Activated T-cell treated with anti-CD3 and anti-CD28 coated beads for 4 hours (primary cell): ENCODE data around the gene SPDYE2B.
"Not testable (repeated sequence)": the region's sequence is repeated elsewhere in the genome, so short reads cannot be mapped to it uniquely, and the experiment has no call there.

Source experiments
- DNase-seq: peaks from one replicate; pipeline ENCODE4 v3.0.0-alpha.2; 2020

The SPDYE2B gene, protein sequence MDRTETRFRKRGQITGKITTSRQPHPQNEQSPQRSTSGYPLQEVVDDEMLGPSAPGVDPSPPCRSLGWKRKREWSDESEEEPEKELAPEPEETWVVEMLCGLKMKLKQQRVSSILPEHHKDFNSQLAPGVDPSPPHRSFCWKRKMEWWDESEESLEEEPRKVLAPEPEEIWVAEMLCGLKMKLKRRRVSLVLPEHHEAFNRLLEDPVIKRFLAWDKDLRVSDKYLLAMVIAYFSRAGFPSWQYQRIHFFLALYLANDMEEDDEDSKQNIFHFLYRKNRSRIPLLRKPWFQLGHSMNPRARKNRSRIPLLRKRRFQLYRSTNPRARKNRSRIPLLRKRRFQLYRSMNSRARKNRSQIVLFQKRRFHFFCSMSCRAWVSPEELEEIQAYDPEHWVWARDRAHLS

DNA sequence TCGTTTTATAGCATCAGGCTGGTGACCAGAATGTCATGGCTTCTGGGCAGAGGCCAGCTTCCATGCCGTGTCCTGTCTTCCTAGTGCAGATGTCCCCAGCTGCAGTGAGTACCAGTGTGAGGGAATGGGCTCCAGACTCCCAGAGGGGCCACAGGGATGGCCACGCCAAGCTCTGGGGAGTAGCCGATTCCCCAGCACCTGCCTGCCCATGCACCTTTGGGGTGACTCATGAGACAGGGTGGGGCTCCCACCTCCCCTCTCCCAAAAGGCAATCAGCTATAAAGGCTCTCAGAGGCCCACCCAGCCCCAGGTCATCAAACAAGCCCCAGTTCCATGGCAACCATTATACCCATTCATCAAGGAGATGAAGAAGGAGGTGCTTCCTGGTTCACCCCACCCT lies at the start of gene SPDYE2B:
TSS of gene SPDYE2B (plus strand) at position 396 of the 400 bp plus-strand sequence. CDS start 2,030 bp downstream, outside the sequence.
- not testable (repeated sequence) for DNase-seq

DNA sequence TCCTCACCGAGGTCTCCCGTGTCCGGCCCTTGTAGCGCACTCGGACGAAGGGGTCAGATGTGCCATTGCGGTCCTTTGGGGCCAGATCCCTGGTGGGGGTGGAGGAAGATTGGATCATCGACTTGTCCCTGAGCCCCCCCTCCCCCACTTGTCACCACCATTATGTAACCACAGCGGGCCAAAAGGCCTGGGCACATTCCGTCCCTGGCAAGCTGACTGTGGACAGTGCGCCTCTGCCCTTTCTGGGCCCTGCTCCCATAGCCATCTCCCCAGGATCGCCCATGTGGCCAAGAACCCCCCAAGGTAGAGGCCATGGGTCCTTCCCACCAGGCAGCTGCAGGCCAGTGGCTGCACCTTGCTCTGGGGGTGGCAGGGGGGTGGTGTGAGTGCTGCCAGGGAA lies 47.8 kb upstream of the SPDYE2B start:
- not testable (repeated sequence) for DNase-seq

DNA sequence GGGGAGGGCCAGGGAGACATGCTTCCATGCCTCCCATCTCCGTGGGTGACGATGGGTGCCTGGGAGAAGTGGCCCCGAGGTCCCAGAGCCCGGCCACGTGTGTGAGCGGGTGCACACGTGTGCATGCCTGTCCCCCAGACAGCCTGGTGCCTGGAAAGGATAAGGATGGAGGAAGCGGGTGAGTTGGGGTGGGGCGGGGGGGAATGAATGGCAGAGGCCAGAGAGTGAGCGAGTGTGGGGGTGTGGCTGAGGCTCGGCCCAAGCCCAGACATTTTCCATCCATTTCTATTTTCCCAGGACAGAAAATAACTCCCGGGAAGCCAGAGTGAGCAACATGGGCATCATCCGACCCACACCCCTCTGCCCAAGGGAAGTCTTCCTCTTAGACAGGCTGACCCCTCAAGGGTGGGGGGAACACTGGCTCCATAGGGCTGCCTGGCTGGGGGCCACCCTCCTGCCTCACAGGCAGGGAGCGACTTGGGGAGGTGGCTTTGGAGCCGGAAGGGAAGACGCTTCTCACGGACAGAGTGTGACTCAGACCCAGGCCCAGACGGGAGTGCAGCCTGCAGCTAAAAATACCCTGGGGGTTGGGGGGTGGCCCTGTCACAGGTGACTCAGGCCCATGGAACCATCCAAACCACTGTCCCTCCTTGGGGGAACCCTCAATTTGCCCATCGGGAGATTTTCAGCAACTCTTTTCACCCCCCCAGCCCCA lies 45.5 kb upstream of the SPDYE2B start:
- DNase-seq: not testable (repeated sequence)

DNA sequence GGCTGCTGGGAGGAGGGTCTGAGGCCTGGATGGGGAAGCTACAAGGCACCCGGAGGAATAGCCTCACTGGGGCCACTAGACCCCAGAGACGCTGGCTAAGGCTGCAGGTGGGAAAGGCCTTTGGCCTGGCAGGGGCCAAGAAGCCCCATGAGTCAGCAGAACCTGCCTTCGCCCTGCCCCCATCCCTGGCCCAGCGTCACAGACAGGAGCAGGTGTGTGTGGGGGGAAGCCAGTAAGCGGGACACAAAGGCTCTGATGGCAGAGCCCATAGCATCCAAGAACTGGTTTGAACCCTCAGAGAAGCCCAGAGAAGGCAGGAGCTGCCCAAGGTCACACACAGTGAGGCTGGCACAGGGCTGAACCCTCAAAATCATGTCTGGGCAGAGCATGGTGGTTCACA lies 43.3 kb upstream of the SPDYE2B start:
- not testable (repeated sequence) for DNase-seq

DNA sequence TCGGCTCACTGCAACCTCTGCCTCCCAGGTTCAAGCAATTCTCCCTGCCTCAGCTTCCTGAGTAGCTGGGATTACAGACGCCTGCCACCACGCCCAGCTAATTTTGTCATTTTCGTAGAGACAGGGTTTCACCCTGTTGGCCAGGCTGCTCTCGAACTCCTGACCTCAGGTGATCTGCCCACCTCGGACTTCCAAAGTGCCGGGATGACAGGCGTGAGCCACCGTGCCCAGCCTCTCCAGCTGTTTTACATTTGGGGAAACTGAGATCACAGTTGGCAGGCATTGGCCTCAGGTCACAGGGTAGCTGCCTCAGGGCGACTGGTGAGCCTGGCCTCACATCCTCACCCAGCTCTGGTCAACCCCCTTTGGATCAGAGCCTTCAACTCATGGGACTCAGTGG lies 40.4 kb upstream of the SPDYE2B start:
- not testable (repeated sequence) for DNase-seq

DNA sequence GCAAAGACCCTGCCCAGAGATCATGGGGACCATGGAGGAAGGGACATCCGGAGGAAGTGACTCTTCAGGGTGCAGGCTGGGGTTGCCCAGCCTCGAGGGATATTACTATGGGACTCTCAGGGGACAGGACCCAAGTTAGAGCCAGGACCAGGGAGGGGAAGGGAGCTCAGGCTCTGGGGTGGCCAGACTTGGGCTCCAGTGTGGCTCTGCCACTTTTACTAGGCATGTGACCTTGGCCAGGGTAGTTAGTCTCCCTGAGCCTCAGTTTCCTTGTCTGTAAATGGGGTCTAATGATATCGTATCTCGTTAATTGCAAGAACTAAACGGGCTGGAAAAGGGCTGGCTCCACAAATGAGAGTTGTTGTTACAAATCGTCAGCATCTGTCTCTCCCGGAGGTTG lies 39.7 kb upstream of the SPDYE2B start:
- DNase-seq: not testable (repeated sequence)

DNA sequence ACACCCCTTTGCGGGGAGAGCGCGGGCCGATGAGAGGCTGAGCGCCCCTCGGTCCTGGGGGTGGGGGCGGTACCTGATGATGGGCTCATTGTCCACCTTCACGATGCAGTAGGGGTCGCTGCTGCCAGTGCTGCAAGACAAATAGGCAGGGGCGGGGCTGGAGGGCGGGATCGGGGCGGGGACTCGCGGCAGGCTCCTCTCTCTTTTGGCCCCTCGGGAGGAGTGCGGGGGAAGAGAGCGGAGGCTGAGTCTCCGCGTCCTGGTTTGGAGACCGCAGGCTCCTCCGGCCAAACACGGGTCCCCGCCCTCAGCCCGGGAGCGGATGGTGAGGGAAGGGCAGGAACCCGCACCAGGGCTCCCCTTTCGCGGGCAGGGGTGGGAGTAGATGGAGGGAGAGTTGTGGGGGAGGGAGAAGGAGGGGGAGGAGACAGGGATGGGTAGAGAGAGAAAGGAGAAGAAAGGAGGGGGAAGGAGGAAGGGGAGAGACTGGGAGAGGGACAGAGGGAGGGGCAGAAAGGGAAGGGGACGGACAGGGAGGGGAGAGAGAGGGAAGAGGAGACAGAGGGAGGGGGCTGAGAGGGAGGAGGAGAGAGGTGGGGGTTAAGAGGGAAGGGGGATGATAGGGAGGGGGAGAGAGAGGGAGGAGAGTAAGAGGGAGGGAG lies 39.0 kb upstream of the SPDYE2B start:
- not testable (repeated sequence) for DNase-seq

DNA sequence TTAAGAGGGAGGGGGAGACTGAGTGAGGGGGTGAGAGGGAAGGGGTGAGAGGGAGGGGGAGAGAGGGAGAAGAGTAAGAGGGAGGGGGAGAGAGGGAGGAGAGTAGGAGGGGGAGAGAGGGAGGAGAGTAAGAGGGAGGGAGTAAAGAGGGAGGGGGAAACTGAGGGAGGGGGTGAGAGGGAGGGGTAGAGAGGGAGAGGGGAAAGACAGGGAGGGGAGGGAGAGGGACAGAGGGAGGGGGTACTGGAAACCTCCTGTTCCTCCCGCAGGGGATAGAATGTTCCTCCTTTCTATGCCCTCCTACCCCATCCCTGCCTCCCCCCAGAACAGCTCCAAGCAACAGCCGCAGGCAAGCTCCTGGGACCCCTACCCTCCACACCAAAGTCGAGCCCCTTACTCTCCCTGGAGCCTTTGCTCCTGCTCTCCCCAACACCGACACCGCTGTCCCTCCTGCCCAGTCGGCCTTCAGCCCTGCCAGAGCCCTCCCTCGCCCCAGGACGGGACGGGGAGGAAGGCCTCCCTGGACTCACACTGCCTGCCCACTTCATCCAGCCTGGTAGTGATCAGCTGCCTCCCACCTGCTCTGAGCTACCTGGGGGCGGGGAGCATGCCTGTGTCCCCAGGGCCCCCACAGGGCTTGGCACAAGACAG lies 38.3 kb upstream of the SPDYE2B start:
- DNase-seq: not testable (repeated sequence)

DNA sequence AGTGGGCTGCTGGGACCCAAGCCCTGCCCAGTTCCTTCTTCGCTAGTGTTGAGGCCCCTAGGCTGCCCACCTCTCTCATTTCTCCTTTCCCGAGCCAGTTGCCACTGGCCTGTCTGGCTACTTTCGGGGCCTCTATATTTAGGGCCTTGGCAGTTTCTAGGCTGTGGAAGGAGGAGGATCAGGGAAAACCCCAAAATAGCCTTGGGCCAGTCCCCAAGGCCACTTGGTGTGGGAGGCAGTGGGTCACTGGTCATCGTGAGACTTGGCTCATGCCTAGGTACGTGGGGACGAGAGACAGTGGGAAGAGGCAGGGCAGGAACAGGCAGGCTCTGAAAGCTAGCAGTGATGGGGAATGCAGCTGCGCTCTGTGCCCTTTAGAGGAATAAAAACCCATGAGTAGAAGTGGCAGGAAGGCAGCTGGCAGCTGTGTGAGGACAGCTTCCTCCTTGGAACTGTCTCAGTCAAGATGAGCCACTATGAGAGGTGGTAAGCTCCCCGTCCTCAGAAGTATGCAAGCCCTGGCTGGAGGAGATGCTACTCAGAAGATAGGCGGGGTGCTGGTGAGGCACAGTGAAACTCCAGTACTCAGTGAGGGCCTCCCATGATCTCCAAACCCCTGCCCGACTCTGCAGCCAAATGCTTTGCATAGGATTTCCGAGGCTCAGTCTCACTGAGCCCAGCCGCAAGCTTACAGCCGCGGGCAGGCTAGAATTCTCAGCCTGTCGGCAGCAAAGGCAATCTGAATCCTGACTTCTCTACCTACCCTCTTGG lies 36.4 kb upstream of the SPDYE2B start:
- not testable (repeated sequence) for DNase-seq

DNA sequence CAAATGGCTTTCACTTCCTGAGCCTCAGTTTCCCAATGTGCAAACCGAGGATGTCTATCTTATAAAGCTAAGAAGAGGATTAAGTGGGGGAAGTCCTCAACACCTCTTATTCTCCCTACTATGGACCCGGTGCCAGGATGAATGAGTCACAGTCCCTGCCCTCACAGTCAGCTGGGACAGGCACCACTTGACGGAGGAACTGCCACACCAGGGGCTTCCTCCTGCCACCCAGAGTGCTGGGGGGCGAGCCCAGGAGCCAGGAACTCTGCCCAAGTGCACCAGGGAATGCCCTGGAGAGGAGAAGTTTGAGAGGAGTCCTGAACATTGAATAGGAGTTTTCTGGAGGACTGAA lies 35.8 kb upstream of the SPDYE2B start:
- DNase-seq: not testable (repeated sequence)

DNA sequence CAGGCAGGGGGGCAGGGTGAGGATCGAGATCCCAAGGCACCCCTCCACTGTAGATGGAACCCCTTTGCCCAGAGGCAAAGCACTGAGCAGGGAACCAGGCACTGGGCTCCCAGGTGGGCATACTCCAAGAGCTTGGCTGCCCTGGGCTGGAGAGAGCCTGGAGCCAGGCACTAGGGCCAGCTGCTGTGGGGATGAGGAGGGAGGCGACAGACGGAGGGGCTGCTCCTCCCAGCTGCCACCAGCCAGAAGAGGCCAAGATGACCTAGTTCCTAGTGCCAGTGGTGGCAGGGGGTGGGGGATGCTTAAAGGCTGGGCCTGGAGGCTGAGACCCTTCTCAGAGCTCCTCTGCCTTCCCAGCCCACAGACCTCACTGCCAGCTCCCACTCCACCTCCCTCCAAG lies 35.2 kb upstream of the SPDYE2B start:
- DNase-seq: not testable (repeated sequence)

DNA sequence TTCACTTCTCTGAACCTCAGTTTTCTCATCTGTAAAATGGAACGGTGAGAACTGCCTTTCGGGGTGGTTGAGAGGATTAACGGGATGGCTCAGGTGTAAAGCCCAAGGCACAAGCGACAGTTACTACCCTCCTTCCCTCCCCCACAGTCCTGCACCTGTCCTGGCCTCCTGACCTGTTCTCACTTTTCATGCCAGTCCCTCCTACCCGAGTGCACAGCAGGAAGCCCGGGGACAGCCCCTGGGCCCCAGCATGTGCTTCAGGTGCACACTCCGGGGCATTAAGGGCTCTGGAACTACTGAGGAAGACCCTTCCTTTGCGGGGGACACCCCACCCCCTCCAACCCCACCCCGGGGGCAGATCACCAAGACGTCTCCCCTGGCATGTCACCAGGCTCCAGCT lies 34.2 kb upstream of the SPDYE2B start:
- DNase-seq: not testable (repeated sequence)

DNA sequence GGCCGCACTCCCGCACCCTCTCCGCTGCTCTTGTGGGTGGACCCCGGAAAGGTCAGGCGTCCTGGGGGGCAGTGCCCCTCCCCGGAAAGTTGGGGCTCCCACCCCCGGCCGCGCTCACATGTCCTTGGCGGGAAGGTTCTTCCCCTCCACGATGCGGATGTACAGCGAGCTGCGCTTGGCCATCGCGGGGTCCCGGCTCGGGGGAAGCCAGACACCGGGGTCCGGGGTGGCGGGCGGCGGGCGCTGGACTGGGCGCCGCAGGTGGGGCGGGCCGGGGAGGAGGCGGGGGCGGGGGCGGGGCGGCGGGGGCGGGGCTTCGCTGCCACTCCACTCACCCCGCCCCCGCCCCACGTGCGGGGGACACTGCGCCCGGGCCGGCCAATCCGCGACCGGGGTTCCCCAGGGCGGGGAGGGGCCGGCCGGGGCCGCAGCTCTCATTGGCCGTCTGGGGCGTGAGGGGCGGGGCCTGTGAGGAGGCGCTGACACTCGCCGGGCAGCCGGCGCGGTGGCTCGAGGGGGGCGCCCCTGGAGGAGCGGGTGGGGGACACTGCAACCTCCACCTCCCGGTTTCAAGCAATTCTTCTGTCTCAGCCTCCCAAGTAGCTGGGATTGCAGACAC lies 33.5 kb upstream of the SPDYE2B start, which contains the start of gene RASA4:
TSS of gene RASA4 (minus strand) at position 250 of the 619 bp plus-strand sequence. CDS start at position 183, 67 bp downstream.
- DNase-seq: not testable (repeated sequence)

DNA sequence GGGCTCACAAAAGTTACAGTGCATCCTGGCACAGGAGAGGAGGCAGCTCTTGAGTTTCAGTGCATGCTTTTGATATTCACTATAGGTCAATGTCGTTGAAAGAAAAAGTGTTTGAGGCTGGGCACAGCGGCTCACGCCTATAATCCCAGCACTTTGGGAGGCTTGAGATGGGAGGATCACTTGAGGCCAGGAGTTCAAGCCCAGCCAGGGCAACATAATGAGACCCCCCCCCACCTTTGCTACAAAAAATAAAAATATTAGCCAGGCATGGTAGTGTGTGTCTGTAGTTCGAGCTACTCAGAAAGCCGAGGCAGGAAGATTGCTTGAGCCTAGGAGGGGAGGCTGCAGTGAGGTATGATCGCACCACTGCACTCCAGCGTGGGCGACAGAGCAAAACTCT lies 32.0 kb upstream of the SPDYE2B start:
- DNase-seq: not testable (repeated sequence)

DNA sequence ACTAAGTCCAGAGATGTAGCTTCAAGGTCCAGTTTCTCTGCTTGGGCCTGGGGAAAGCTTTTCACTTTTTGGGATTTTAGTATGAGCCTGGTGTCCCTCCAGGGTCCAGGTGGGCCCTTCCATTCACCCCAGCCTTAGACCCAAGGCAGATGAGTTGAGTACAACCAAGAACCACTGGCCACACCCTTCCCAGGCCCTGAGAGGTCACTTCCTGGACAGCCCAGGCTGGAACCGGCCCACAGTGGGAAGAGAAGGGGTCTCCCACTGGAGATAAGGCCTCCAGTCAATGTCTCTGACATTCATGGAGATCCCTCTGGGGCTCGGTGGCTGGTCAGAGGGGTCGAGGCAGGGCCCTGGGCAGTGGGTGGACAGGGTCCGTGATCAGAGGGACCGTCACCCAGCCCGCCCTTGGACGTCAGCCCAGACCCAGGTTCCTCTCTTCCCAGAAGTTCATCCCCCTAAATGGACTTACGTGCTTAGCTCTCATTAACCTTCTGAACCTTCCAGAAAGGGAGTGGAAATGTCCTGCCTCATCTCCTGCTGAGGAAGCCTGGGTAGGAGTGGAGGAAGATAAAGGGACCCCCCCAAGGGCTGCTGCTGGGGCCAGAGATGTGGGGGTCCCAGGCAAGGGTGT lies 22.7 kb upstream of the SPDYE2B start:
- not testable (repeated sequence) for DNase-seq

DNA sequence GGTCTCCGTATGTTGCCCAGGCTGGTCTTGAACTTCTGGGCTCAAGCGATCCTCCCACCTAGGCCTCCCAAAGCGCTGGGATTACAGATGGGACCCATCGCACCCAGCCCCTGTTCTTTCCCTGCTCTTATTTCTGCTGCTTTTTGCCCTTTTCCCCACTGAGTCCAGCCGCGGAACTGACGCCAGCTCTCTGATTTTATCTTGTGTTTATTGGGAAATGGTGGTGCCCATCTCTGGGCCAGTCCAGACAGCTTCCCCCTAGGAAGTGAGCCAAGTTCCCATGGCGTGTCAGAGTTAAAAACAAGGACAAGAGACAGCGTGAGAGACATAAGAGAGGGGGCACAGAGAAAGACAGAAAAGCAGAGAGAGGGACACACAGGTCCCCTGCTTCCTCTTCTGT lies 19.5 kb upstream of the SPDYE2B start:
- DNase-seq: not testable (repeated sequence)

DNA sequence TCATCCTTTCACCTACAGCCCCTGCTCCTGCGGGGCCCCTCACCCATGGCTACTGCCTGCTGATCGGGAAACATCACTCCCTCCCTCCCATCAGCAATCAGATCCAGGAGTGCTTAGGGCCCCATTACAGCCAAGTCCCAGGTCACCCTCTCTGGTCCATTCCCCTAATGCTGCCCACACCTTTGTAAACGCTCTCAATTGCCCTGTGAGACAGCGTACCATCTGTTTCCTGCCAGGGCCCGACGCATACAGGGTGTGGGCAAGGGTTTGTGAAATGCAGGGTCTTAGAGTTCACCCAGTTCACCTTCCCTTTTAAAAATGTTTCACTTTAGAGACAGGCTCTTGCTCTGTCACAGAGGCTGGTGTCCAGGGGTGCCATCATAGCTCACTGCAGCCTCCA lies 15.8 kb upstream of the SPDYE2B start:
- DNase-seq: not testable (repeated sequence)

DNA sequence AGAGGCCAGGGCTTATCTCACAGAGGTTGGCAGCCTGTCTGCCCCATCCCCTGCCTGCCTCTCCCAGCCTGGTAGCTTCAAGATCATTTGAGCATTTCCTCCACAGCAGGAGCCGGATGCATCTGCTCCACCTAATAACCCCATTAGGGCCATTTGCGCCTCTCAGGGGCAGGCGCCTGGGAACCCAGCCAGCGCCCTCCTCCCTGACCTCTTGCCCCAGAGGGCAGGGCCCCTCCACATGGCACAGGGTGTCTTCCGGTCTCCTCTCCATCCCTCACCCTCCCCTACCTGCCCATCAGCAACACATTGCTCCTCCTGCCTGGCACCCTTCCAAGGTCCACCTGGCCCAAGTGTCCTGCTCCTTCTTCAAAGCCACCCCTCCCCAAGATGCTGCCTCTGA lies 14.8 kb upstream of the SPDYE2B start:
- not testable (repeated sequence) for DNase-seq

DNA sequence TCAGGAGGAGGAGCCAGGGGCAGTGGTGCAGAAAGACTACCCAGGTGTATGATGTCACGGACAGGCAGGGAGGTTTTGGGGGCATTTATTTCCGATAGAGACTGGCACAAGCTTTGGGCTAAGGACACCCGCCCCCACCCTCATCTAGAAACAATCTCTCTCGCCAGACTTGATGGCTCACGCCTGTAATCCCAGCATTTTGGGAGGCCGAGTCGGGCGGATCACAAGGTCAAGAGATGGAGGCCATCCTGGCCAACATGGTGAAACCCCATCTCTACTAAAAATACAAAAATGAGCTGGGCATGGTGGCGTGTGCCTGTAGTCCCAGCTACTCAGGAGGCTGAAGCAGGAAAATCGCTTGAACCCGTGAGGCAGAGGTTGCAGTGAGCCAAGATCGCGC lies 13.2 kb upstream of the SPDYE2B start:
- DNase-seq: not testable (repeated sequence)

DNA sequence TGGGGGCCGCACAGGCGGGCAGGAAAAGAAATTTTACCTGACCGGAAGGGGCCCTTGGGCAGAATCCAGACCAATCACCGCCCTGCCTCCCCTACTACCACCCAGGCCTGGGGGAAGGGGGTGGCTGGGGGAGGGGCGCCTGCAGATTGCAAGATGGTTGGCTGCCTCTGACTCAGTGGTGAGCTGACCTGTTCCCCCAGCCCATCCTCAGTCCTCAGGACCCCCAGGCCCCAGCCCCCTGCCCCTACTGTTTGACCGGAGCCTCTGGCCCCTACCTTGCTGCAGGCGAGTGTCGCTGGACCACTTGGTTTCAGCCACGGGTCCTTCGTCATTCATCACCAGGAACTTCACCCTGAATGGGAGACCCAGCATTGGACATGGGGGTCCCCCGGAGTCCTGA lies 11.3 kb upstream of the SPDYE2B start:
- not testable (repeated sequence) for DNase-seq

DNA sequence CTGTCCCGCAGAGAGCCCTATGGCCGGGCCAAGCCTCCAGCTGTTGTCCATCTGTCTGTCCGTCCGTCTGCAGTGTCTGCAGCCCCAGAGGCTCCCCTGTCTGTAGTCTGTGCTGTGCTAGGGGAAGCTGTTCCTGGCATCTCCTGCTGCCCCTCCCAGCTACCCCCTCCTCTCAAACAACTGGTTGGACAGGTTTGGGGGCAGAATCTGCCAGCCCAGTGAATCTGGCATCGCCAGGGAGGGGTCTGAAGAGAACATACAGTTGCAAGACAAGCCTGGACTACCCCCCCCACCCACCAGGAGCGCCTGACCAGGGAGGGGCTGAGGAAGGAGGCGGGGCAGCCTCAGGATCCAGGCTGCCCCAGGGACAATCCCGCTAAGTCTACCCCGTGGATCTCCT lies 7.4 kb upstream of the SPDYE2B start, which contains the start of gene UPK3BL1:
TSS of gene UPK3BL1 (minus strand) at position 101 of the 400 bp plus-strand sequence. CDS start at position 51, 50 bp downstream.
- DNase-seq: not testable (repeated sequence)
